Measurements from ENCODE around the gene NSMCE4A. TPM values are rescaled to one million over a fixed set of nuclear protein-coding genes. Genes with fewer than 3 reads are reported as not detected.
A peak's percentile ranks its signal among the peaks of the same experiment; 100 is the strongest.
"Not testable (repeated sequence)": the region's sequence is repeated elsewhere in the genome, so short reads cannot be mapped to it uniquely, and the experiment has no call there.

The NSMCE4A gene, protein sequence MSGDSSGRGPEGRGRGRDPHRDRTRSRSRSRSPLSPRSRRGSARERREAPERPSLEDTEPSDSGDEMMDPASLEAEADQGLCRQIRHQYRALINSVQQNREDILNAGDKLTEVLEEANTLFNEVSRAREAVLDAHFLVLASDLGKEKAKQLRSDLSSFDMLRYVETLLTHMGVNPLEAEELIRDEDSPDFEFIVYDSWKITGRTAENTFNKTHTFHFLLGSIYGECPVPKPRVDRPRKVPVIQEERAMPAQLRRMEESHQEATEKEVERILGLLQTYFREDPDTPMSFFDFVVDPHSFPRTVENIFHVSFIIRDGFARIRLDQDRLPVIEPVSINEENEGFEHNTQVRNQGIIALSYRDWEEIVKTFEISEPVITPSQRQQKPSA
- 10 to 100 TPM; 47.8 to 60.3 (median 47.9) TPM for total RNA-seq
- 94.5 TPM for total RNA-seq (2013)

DNA sequence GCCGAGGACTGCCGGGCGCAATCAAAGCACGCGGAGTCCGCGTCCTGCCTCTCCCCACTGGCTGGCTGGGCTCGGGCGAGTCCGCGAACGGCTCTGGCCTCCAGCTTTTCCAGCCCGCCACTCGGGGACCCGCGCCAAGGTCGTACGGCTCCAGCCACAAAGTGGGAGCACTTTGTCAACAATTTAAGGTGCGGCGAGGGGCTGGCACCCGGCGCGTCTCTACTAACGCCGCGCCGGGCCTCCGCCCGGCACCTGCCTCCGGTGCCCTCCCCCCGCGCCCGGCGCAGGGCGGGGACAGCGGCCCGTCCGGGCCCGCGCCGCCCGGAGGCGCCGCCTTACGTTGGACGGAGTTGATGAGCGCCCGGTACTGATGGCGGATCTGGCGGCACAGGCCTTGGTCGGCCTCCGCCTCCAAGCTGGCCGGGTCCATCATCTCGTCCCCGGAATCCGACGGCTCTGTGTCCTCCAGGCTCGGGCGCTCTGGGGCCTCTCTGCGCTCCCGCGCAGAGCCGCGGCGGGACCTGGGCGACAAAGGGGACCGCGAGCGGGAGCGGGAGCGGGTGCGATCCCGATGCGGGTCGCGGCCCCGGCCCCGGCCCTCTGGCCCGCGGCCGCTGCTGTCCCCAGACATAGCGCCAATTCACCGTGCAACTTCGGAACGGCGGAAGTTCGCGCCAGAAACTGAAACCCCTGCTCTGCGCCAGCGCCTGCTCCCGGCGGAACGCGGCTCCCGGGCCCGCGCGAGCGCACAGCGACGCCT, at the start of gene NSMCE4A:
NSMCE4A (minus strand) TSS at position 683 of the 760 bp plus-strand sequence; CDS start at position 631, 52 bp downstream.
- under 1% methylated on average over 101 of the region's 101 CpGs for WGBS (ENCODE audit: insufficient coverage)

DNA sequence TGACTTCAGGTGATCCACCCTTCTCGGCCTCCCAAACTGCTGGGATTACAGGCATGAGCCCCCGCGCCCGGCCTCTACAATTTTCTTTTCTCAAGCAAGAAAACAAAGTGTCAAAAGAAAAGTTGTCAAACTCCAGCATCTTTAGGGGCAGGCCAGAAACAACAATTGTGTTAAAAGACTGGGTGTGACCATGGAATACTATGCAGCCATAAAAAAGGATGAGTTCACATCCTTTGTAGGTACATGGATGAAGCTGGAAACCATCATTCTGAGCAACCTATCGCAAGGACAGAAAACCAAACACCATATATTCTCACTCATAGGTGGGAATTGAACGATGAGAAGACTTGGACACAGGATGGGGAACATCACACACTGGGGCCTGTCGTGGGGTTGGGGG, 48.2 kb upstream of the NSMCE4A start:
- H3K27me3 Mint-ChIP-seq (ENCODE audit: low read depth in 2 of 2); H3K36me3 ChIP-seq (ENCODE audit: control insufficient read depth, insufficient read depth, low read length); H3K36me3 Mint-ChIP-seq; H3K27ac Mint-ChIP-seq; H3K4me1 Mint-ChIP-seq; H3K9me3 ChIP-seq (ENCODE audit: control insufficient read depth, insufficient read depth, low read length); intact Hi-C loops (cut with micrococcal nuclease); H3K4me1 ChIP-seq (ENCODE audit: control insufficient read depth, insufficient read depth, low read length); H3K4me3 ChIP-seq (ENCODE audit: low read length); DNase-seq; ATAC-seq; H3K9me3 Mint-ChIP-seq; H3K4me3 Mint-ChIP-seq; H3K27me3 ChIP-seq (ENCODE audit: control insufficient read depth, insufficient read depth, low read length); H3K27ac ChIP-seq (ENCODE audit: low read length): not testable (repeated sequence)
- WGBS (ENCODE audit: insufficient coverage) = 97% methylated on average over 5 of the region's 7 CpGs

More for the DNA sequence above, at the start of gene NSMCE4A:
- DNase-seq = peak; percentile 56 to 82
- no peaks in the 10 kb centered on the region for H3K27me3 ChIP-seq (ENCODE audit: control insufficient read depth, insufficient read depth, low read length)
- intact Hi-C loops (cut with micrococcal nuclease) = no loop called here
- H3K27me3 Mint-ChIP-seq (ENCODE audit: low read depth in 2 of 2) = no peaks in the 10 kb centered on the region
- H3K4me1 ChIP-seq (ENCODE audit: control insufficient read depth, insufficient read depth, low read length) = peaks cover 19% of the 10 kb centered on the region
- peak; percentile 82 to 85 (median 84) for ATAC-seq
- peak within 1 kb of the TSS; percentile 68 for H3K4me3 ChIP-seq (ENCODE audit: low read length)
- H3K9me3 Mint-ChIP-seq = no peaks in the 10 kb centered on the region
- no peaks in the 10 kb centered on the region for H3K36me3 Mint-ChIP-seq
- H3K9me3 ChIP-seq (ENCODE audit: control insufficient read depth, insufficient read depth, low read length) = no peaks in the 10 kb centered on the region
- H3K4me3 Mint-ChIP-seq = peak within 1 kb of the TSS; percentile 88
- peaks cover 18 to 23% of the 10 kb centered on the region in 2 donors for H3K4me1 Mint-ChIP-seq
- peak within 1 kb of the TSS; percentile 34 to 36 for H3K27ac Mint-ChIP-seq
- H3K36me3 ChIP-seq (ENCODE audit: control insufficient read depth, insufficient read depth, low read length) = peaks cover 6% of the 10 kb centered on the region
- peak within 1 kb of the TSS; percentile 79 for H3K27ac ChIP-seq (ENCODE audit: low read length)
- TF ChIP-seq, protein P1, sequence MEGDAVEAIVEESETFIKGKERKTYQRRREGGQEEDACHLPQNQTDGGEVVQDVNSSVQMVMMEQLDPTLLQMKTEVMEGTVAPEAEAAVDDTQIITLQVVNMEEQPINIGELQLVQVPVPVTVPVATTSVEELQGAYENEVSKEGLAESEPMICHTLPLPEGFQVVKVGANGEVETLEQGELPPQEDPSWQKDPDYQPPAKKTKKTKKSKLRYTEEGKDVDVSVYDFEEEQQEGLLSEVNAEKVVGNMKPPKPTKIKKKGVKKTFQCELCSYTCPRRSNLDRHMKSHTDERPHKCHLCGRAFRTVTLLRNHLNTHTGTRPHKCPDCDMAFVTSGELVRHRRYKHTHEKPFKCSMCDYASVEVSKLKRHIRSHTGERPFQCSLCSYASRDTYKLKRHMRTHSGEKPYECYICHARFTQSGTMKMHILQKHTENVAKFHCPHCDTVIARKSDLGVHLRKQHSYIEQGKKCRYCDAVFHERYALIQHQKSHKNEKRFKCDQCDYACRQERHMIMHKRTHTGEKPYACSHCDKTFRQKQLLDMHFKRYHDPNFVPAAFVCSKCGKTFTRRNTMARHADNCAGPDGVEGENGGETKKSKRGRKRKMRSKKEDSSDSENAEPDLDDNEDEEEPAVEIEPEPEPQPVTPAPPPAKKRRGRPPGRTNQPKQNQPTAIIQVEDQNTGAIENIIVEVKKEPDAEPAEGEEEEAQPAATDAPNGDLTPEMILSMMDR (IDR thresholded peaks at IDR 0.05) = no peak

DNA sequence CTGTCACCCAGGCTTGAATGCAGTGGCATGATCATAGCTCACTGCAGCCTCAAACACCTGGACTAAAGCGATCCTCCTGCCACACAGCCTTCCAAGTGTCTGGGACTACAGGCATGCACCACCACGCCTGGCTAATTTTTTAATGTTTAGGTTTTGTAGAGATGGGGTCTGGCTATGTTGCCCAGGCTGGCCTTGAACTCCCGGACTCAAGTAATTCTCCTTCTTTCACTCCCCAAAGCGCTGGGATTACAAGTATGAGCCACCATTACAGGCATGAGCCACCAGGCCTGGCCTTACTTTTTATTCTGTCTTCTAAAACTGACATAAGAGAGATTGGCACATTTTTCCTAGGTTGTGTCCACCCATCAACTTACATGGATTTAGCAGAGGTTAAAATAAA, 47.3 kb upstream of the NSMCE4A start:
- Mint-ChIP-seq H3K36me3 (no peaks in the 10 kb centered on the region), H3K4me3 (no peak overlapping the region), H3K27ac (no peak overlapping the region), H3K4me1 (no peaks in the 10 kb centered on the region), H3K27me3 (ENCODE audit: low read depth in 2 of 2) (no peaks in the 10 kb centered on the region), H3K9me3 (no peaks in the 10 kb centered on the region)
- peaks cover 2% of the 10 kb centered on the region for H3K27me3 ChIP-seq (ENCODE audit: control insufficient read depth, insufficient read depth, low read length)
- no peaks in the 10 kb centered on the region for H3K36me3 ChIP-seq (ENCODE audit: control insufficient read depth, insufficient read depth, low read length)
- H3K9me3 ChIP-seq (ENCODE audit: control insufficient read depth, insufficient read depth, low read length) = no peaks in the 10 kb centered on the region
- no peak overlapping the region for H3K4me3 ChIP-seq (ENCODE audit: low read length)
- WGBS (ENCODE audit: insufficient coverage) = 94% methylated on average over 3 of the region's 4 CpGs
- no peak for ATAC-seq
- intact Hi-C loops (cut with micrococcal nuclease) = no loop called here
- TF ChIP-seq, protein P1 (IDR thresholded peaks at IDR 0.05) = no peak
- DNase-seq = no peak
- no peak overlapping the region for H3K27ac ChIP-seq (ENCODE audit: low read length)
- H3K4me1 ChIP-seq (ENCODE audit: control insufficient read depth, insufficient read depth, low read length) = no peaks in the 10 kb centered on the region

DNA sequence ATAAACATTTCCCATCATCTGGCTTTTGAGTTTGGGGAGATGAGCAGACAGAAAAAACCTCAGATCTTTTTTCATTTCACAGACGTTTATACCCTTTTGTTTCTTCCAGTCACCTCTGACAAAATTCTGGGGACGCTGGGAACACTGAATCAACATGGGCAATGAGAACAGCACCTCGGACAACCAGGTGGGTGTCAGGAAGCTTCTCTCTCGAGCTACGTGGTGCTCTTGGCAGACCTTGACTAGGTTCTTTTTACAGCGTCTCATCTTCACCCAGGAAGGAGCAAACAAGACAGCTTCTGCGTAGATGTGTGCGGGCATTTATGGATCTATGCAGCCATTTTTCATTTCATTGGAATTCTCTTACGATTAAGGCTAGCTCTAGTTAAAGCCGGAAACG, 46.8 kb upstream of the NSMCE4A start:
- TF ChIP-seq, protein P1 (IDR thresholded peaks at IDR 0.05) = no peak
- no peak overlapping the region for H3K27ac Mint-ChIP-seq
- Histone ChIP-seq H3K36me3 (ENCODE audit: control insufficient read depth, insufficient read depth, low read length) (no peaks in the 10 kb centered on the region), H3K27ac (ENCODE audit: low read length) (no peak overlapping the region), H3K9me3 (ENCODE audit: control insufficient read depth, insufficient read depth, low read length) (no peaks in the 10 kb centered on the region), H3K4me1 (ENCODE audit: control insufficient read depth, insufficient read depth, low read length) (no peaks in the 10 kb centered on the region), H3K27me3 (ENCODE audit: control insufficient read depth, insufficient read depth, low read length) (peaks cover 2% of the 10 kb centered on the region), H3K4me3 (ENCODE audit: low read length) (no peak overlapping the region)
- 85% methylated on average over 8 of the region's 11 CpGs for WGBS (ENCODE audit: insufficient coverage)
- ATAC-seq (no peak), DNase-seq (no peak)
- H3K4me3 Mint-ChIP-seq = no peak overlapping the region
- H3K4me1 Mint-ChIP-seq = no peaks in the 10 kb centered on the region
- no peaks in the 10 kb centered on the region for H3K36me3 Mint-ChIP-seq
- H3K9me3 Mint-ChIP-seq = no peaks in the 10 kb centered on the region
- intact Hi-C loops (cut with micrococcal nuclease) = no loop called here
- no peaks in the 10 kb centered on the region for H3K27me3 Mint-ChIP-seq (ENCODE audit: low read depth in 2 of 2)

All from natural killer cell (primary cell).